ENCODE data around the gene FAM3D.

The FAM3D gene

DNA sequence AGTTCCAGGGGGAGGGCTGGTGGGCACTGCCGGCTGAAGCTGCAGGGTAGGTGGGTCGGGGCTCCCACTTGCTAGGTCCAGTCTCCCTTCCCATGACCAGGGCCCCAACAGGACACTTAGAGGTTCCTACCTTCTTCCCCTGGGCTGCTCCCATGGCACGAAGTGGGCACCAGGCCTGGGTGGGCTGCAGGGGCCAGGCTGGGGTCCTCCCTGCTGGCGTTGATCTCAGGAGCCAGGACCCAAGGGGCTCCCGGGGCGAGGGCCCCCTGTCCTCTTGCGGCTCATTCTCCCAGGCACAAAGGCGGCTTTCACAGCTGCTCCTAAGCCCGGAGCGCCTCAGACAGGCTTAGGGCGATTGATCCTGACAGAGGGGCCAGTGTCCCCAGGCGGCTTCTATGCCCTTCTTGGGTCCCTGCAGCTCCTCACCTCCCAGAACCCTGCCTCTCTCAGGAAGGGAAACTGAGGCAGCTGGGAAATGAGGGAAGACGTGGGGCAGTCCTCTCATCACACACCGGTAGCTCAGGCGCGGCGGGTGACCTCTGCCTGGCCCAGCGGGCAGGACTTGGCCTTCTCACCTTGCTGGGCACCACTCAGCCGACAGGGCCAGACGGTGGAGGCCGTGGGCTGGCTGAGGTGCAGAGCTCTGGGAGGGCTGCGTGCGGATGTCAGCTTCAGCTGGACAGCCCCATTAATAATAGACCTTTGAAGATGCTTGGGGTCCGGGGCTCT, 39.6 kb downstream of the FAM3D start:
- DNase-seq (ENCODE audit: low spot score): no peak

DNA sequence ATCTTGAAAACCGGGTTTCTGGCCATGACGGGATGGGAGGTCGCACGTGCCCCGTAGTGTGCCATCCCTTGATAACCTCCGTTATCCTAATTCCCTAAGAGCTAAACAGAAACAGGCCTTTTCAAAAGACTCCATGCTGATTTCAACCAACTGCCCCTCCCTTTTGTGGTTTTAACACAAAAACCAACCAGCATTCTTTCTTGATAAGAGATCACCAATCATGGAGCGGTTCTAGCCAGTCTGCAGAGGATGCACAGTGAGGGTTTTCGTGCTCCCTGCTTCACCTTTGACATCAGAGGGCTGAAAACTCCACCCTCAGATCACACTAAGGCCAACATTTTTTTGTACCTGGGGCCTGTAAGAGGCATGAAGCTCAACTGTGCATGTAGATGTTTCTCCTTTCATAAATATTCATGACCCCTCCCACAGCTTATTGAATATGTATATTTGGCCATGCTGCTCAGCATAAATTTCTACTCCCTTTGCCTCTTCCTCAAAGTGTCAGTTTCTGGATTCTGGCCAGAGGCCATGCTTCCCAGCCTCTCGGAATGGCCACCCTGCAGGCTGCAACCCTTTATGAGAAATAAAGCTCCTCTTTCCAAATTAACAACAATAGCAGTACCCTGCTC, 41.3 kb downstream of the FAM3D start:
- DNase-seq (ENCODE audit: low spot score): no peak

DNA sequence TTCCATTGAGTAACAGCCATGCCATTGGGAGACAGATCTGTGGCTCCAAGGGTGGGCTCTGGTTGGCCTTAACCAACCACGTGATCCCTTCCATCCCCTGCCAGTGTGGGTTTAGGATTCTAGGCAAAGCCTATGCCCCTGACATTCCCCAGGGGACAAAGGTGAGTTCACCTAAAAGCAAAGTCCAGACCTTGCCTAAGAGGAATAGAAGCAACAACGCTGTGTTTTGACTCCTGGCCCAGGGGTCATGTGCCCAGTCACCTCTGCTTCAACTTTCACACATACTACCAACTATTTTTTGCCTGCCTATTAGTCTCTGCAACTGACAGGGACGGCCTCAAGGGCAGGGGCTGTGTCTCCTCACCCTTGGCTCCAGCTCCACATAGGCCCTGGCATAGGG, 42.0 kb downstream of the FAM3D start:
- DNase-seq (ENCODE audit: low spot score): no peak

DNA sequence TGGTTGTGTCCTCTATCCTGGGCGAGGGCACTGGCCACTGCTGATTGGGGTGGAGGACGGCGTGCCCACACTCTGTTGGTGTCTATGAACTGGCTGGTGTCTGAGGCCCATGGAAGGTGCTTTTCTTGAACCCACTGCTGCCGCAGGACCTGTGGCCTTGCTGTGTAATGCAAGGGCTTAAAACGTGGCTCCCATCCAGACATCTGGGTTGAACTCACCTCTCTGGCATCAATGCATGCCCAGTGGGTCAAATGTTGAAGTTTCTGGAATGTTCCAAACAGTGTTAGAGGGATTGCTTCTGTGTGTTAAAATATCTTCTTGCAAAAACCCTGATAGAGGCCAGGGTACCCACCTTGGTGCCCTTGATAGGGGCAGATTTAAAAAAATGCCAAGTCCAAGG, 42.6 kb downstream of the FAM3D start:
- DNase-seq (ENCODE audit: low spot score): no peak

DNA sequence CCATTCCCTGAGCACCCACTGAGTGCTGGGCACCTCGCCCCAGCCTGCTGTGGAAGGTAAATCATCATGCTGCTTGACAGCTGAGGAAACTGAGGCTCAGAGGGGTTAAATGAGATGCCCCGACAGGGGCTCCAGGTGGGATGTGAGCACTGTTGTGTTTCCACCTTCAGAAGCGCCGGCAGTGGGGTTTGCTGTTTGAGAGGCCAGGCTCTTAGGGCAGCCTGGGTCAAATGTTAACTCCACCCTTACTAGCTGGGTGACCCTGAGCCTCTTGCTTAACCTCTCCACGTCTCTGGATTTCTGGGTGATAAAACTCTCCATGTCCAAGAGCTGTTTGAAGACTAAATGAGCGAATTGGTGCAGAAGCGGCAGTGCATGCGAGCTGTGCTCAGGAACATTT, 43.1 kb downstream of the FAM3D start:
- no peak for DNase-seq (ENCODE audit: low spot score)

DNA sequence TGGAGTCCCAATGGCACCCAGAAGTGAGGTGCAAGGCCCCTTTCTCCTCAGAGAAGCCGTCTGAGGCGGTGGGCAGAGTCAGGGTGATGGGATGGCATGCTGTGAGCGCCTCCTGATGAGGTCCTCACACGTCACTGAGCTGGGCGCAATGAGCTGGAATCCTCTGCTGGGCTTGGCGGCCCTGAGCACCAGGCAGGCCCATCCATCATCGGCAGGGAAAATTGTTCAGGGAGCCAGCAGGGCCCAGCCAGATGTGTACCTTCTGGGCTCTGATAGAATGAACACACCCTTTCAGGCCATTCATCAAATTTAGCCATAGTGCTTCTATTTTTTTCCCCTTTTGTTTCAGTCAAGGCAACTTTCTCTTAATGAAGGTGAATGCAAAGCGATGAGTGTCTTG, 43.7 kb downstream of the FAM3D start:
- no peak for DNase-seq (ENCODE audit: low spot score)

DNA sequence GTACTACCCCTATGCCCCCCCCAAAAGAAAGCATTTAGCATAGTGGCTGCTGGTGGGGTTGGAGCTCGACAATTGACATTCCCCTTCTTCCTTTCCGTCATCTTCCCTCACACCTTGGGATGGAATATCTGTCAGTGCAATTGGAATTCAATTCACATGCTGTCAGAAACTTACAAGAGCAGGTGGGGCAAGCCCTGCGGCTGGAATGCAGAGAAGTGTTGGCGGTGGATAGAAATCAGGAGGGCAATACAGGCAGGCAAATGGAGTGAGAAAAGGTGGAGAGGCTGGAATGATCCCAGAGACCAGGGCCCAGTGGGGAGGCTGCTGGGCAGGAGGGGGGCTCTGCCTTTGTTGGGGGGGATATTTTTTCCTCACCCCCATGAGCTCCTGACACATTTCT, 44.1 kb downstream of the FAM3D start:
- no peak for DNase-seq (ENCODE audit: low spot score)

DNA sequence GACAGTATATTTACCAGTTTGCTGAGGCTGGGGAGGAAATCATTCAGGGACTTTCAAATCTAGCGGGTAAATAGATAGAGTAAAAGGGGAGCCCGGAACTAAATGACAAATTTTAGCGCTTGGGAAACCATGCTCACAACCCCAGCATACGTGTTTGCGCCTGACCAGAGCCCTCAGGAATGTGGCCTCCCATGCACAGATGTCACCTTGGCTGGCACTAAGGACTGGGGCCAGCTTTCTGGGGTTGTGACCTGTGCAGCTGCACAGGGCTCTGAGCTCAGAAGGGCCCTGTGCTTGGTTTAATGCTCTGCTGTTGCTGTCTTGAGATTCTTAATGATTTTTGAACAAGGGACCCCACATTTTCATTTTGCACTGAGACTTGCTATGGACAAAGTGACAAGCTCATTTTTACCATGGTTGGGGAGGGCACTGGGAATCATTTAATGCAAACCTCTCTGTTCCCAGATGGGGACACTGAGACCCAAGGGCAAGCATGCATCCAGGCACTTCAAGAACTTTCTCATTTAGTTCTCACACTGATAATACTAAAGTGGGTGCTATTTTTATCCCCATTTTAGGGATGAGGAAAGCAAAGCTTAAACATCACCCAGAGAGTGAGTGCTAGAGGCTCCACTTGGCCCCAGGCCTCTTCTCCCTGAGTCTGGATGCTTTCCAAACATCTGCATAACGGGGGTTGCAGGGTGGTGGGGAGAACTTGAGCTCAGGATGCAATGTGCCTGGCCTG, 45.3 kb downstream of the FAM3D start:
- DNase-seq (ENCODE audit: low spot score): no peak

DNA sequence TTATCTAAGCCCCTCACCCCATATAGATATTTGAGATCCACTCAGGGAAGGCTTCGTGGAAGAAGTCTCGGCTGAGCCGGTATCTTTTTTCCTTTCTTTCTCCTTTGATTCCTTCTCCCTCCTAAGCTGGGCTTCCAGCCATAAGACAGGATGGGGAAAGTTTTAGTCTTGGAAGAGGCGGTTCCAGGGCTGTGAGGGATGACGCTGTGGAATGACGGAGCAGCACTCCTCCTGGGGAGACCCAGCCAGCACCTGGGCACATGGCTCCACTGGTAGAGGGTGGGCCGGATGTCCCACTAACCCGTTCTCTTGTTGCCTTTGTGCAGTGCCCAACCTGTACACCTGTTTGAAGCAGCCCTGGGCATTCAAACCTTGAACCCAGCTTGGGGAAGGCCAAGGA, 46.2 kb downstream of the FAM3D start:
- no peak for DNase-seq (ENCODE audit: low spot score)

DNA sequence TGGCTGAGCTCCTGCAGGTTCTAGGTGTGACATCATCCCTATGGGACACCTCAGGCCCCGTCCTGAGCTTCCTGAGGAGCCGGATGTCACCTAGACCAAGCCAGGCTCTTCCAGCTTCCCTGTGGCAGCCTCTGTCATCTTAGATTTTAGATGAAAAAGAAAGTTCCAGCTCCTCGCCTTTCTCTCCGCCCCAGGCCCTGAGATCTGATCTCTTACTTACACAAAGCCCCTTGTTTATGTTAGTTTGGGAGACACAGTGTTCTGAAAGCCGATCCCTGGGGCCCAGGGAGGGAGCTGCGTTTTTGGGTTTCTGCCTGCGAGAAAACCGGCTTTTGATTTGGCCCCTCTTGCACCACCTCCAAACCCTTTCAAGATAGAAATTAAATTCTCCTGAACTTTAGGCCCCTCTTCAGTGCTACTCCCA, 49.2 kb downstream of the FAM3D start:
- no peak for DNase-seq (ENCODE audit: low spot score)

DNA sequence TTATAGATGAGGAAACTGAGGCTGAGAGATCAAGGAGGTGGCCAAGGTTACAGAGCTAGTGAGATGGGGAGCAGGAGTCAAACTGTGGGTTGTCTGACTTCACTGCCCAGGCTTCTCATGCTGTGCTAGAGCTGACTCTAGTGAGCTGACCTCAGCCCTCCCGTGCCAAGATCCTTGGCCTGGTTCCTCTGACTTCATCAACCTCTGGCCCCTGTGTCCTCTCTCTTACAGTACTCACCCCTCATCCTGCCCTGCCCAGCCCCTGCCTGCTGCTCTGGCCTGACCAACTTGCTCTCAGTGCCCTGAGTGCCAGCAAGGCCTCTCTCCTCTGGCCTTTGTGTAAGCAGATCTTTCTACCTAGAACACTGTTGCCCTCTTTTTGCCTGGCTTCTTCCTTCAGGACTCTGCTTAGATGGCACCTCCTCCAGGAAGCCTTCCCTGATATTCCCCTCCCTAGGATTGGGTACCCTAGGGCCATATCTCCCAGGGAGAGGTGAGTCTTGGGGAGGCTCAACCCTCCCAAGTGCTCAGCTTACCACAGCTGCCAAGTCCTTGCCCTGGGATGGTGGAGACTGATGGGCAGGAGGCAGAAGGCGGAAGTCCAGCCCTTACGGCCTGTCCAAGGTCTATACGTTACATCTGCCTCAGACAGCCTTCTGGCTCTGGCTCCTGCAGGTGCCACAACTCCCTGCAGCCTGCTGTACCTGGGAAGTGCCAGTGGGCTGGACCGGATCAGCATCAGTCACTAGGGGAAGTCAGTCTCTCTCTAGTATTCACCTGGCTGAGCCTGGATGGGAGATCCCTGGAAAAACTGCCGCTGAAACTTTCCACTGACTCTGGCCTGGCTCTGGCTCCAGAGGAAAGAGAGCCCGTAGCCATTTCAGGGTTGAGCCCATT, 53.1 kb downstream of the FAM3D start:
- DNase-seq (ENCODE audit: low spot score): no peak

DNA sequence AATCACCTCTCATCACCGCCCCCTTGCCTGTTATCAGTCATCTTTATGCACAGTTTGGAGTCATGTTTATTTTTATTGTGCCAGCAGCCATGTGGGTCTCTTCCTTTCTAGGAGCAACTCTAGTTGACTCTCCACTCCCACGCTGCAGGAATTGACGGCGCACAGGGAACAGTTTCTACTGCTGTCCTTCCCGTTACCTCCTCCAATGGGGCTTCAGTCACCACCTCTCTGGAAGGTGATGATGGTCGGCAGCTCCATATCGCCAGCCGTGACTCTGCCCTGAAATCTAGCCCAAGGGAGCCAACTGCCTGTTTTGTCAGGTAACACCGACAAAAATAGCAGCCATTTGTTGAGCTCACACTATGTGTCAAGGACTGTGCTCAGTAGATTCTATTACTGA, 53.7 kb downstream of the FAM3D start:
- DNase-seq (ENCODE audit: low spot score): no peak

DNA sequence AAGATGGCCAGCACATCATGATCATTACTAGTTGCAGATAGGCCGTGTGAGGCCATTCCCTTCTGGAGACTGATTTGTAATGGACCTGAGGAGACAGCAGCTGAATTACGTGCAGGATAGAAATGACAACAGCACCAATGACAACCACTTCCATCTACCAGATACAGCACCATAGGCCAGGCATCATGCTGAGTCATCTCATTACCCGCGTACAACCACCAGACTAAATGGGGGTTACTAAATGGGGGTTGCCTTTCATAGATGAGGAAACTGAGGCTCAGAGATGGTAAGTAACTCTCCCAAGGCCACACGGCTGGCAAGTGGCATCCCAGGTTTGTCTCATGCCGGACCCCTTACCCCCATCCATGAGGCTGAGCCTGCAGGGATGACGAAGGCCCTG, 56.6 kb downstream of the FAM3D start:
- DNase-seq (ENCODE audit: low spot score): no peak

DNA sequence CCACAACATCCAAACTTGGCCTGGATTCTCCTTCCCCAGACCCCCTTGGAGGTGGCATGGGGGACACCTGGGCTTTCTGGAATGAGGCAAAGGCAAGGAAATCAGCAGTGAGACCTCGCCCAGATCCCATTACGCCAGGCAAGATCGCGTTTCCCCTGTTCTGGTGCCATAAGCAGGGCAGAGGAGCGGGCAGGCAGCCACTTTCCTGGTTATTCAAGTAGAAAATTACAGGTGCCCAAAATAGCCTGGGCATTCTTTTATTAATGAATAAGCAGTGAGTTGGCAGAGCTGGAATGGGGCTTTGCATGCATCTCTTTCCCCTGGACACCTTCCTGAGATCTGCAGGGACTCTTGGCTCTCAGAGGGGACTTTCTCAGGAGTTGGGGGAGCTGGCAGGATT, 57.9 kb downstream of the FAM3D start:
- no peak for DNase-seq (ENCODE audit: low spot score)

DNA sequence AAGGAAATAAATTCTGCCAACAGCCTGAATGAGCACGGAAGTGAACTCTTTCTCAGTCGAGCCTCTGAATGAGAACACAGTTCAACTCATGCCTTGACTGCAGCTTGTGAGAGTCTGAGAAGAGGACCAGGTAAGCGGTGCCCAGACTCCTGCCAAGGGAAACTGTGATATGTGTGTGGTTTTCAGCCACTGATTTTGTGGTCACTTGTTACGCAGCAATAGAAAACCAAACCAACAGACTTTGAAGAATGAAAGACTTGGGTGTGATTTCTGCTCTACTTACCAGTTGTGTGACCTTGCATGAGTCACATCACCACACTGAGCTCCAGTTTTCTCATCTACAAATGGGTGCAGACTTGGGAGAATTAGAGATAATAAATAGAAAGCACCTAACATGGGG, 58.8 kb downstream of the FAM3D start:
- DNase-seq (ENCODE audit: low spot score): no peak

DNA sequence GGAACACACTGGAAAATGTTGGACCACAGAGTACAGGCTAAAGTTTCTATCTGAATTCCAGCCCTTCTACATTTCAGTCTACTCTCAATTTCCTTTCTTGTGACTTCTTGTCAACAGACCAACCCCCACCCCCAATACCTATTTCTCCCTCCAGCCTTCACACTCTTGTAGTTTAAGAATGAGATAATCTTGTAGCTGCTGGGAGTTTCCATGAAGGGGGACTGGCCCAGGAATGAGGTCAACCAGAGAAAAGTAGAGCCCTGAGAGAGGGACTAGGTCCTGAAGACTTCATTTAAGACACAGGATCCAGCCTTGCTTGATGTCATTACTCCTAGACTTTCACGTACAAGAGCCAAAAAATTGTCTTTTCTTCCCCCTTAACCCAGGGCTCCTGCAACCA, 59.9 kb downstream of the FAM3D start:
- DNase-seq (ENCODE audit: low spot score): no peak

DNA sequence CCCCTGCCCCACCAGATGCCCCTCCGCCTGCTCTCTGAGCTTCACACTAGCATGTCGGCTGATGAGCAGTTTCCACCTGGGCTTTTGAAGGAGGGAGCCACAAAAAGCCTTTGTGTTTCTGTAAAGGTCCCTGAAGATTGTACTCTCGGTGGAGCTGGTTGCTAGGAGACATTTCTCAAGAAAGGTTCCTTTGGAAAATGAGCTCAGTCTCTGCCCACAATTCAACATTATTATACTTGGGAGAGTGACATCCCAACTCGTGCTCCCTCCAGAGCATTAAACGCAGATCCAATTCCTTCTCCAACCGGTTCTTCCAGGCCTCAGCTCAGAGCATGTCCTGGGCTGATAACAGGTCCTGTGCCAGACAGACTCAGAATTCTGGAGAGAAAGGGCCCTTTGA, 62.5 kb downstream of the FAM3D start:
- no peak for DNase-seq (ENCODE audit: low spot score)

DNA sequence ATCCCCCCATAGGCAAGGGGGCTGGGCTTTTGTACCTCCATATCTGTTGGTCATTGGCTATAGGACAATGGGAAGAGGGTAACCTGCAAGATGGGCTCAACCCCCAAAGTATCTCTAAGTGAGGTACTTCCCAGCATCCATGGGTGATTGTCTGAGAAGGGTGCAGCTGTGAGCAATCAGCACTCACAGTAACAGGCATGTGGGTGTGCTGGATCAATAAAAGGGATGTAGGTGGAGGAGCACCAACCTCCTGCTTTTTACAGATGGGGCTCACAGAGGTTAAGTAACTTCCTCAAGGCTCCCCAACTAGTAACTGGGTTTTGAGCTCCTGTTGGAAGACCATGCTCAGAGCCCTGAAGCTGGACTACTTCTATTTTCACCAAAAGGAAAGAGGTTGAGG, 63.0 kb downstream of the FAM3D start:
- no peak for DNase-seq (ENCODE audit: low spot score)

DNA sequence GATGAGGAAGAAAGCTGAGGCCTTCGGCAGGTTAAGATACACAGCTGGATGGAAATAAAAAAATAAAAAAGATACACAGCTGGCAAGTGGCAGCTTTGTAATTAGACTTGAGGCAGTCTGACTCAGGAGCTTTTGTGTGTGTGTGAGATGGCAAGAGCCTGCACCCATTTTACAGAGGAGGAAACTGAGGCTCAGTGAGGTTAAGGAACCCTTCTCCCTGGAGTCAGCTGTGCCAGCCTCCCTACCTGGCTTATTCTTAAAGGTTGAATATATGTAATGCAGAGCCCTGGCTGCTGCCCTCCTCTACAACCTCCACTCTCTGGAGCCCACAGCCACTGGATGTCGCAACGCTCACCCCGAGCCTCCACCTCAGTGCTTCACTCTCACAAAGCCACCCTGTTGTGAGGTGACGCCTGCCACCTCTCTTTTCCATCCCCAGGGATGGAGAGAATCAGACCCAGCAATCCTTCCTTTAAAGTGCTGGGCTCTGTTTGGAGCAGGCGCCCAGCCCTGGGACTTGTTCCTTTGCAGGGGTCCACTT, 68.7 kb downstream of the FAM3D start:
- no peak for DNase-seq (ENCODE audit: low spot score)

DNA sequence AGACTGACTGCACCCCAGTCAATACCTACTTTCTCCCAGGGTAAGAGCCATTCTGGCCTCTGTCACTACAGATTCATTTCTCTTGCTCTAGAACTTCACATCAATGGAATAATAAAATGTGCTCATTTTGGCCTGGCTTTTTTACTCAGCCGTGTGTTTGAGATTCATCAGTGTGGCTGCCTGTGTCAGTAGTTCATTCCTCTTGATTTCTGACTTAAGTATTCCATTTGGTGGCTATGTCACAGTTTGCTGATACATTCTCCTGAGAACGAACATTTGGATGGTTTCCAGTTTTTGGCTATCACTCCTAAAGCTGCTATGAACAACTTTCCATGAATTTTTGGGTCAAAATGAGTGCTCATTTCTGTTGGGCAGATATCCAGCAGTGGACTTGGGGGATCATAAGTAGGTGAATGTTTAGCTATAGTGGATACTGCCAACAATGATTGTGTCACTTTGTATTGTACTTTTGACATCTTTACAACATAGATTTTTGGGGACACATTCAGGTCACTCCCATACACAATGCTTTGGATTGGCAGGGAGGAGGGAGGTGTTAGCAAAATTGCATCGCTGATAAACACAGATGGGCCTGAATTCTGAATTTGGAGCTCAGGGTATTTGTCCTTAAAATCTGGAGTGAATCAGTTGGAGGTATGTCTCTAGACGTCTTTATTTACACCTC, 69.6 kb downstream of the FAM3D start:
- DNase-seq (ENCODE audit: low spot score): no peak

DNA sequence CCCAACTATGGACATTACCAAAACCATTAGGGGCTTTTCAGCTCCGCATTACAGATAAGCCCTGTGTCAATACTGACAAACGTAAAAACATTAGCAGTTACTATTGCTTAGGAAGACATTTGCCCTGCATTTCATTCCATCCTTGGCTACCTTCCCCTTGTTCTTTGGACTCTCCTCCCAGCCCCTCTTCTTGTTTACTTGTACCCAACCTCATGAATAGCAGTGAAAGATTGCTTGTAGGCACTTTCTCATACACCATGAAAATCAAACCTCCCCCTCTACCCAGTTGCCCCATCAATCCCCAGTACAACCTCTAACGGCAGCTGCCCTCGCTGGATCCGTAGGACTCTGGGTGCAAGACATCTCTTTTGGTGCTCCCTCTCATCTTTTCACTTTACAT, 72.5 kb downstream of the FAM3D start:
- DNase-seq (ENCODE audit: low spot score): no peak
